Loucy (cell line): ENCODE data around the gene SEMA7A.

ENCODE experiments used
- H2AFZ ChIP-seq: fragments of 200-600 bp; sonication (generic); 2 replicates; pipeline ENCODE4 v1.6.0; 2016; ENCODE audit warnings: antibody characterized with exemption, mild to moderate bottlenecking, low read length, moderate library complexity
- H3F3A ChIP-seq: fragments of 200-600 bp; 2 replicates; pipeline ENCODE4 v1.6.0; 2016; ENCODE audit warnings: antibody characterized with exemption, low read depth, mild to moderate bottlenecking
- H3K27me3 ChIP-seq: fragments of 200-600 bp; sonication (generic); 2 replicates; pipeline ENCODE4 v1.6.1; 2014; ENCODE audit warnings: low read length, mild to moderate bottlenecking; ENCODE audit not compliant: insufficient read depth, poor library complexity, severe bottlenecking
- H3K36me3 ChIP-seq: fragments of 200-600 bp; sonication (generic); 2 replicates; pipeline ENCODE4 v1.6.1; 2016; ENCODE audit warnings: low read length; ENCODE audit not compliant: insufficient read depth
- H3K4me1 ChIP-seq: fragments of 200-600 bp; sonication (generic); 2 replicates; pipeline ENCODE4 v1.5.1; 2014; ENCODE audit warnings: low read length, mild to moderate bottlenecking; ENCODE audit not compliant: insufficient read depth, poor library complexity, severe bottlenecking
- H3K4me2 ChIP-seq: fragments of 200-600 bp; sonication (generic); 2 replicates; pipeline ENCODE4 v1.6.0; 2014; ENCODE audit warnings: antibody characterized with exemption, low read length, low read depth, mild to moderate bottlenecking; ENCODE audit not compliant: poor library complexity, severe bottlenecking
- H3K4me3 ChIP-seq: fragments of 200-600 bp; sonication (generic); 2 replicates; pipeline ENCODE4 v1.5.1; 2014; ENCODE audit warnings: low read length, mild to moderate bottlenecking, mixed read lengths; ENCODE audit not compliant: poor library complexity, severe bottlenecking
- H3K79me2 ChIP-seq: fragments of 200-600 bp; sonication (generic); 2 replicates; pipeline ENCODE4 v1.6.1; 2014; ENCODE audit warnings: low read length; ENCODE audit not compliant: insufficient read depth
- H3K9ac ChIP-seq: fragments of 200-600 bp; sonication (generic); 2 replicates; pipeline ENCODE4 v1.6.0; 2014; ENCODE audit warnings: mild to moderate bottlenecking, low read depth, low read length, moderate library complexity; ENCODE audit not compliant: poor library complexity, severe bottlenecking
- H3K9me2 ChIP-seq: fragments of 200-600 bp; sonication (generic); replicated peaks from 2 replicates; pipeline ENCODE4 v1.6.1; 2016; ENCODE audit warnings: low read depth, low read length, mixed read lengths
- H3K9me3 ChIP-seq: fragments of 200-600 bp; sonication (generic); 2 replicates; pipeline ENCODE4 v1.6.1; 2014; ENCODE audit warnings: mild to moderate bottlenecking, antibody characterized with exemption, low read length, low read depth; ENCODE audit not compliant: insufficient read depth
- H4K20me1 ChIP-seq: fragments of 200-600 bp; sonication (generic); 2 replicates; pipeline ENCODE4 v1.6.0; 2014; ENCODE audit warnings: antibody characterized with exemption, low read length, mild to moderate bottlenecking; ENCODE audit not compliant: insufficient read depth, poor library complexity, severe bottlenecking
- EZH2phosphoT487 ChIP-seq: fragments of 200-600 bp; IDR thresholded peaks from 2 replicates; pipeline ENCODE4 v1.6.1; 2018; ENCODE audit warnings: antibody characterized with exemption, mild to moderate bottlenecking, moderate library complexity, borderline replicate concordance
- TF ChIP-seq, protein P1 (sequence below): fragments of 200-600 bp; sonication (generic); conservative IDR thresholded peaks from 2 replicates; pipeline ENCODE4 v1.5.1; 2014; ENCODE audit warnings: mild to moderate bottlenecking, antibody characterized with exemption, low read length

The SEMA7A gene

DNA sequence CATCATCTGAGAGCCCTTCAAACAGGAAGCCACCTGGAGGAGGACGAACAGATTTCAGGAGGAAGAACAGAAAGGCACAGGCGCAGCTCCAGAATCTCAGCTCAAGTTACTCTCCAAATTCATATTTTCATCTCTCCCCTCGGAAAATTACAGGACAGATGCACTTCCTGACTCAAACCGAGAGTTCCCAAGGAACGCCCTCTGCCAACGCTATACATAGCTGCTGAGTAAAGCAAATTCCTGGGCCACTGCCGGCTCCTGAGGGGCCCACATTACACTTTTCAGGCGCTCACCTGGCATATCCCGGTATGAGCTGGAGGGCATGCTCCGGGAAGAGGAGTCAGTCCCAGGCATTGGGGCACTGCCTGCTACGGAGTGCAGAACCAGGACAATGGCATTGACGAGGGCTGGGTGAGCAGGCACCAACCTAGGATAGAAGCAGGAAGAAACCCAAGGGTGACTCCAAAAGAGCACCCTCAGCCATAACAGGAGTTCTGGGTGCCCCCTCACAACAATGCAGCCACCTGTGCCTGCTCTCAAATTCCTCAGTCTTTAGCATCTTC, 16.0 kb upstream of the SEMA7A start:
- H3K36me3 ChIP-seq = peaks cover 53% of the 10 kb centered on the region; the same call in 1 of the 2 replicates
- H3F3A ChIP-seq = no peaks in the 10 kb centered on the region
- no peak overlapping the region for H3K4me2 ChIP-seq
- no peak overlapping the region for H3K9ac ChIP-seq
- H3K9me2 ChIP-seq = no peaks in the 10 kb centered on the region
- no peaks in the 10 kb centered on the region for H3K27me3 ChIP-seq
- no peaks in the 10 kb centered on the region for H3K79me2 ChIP-seq
- H3K9me3 ChIP-seq = no peaks in the 10 kb centered on the region
- H3K4me1 ChIP-seq = peaks cover 18% of the 10 kb centered on the region
- TF ChIP-seq, protein P1, sequence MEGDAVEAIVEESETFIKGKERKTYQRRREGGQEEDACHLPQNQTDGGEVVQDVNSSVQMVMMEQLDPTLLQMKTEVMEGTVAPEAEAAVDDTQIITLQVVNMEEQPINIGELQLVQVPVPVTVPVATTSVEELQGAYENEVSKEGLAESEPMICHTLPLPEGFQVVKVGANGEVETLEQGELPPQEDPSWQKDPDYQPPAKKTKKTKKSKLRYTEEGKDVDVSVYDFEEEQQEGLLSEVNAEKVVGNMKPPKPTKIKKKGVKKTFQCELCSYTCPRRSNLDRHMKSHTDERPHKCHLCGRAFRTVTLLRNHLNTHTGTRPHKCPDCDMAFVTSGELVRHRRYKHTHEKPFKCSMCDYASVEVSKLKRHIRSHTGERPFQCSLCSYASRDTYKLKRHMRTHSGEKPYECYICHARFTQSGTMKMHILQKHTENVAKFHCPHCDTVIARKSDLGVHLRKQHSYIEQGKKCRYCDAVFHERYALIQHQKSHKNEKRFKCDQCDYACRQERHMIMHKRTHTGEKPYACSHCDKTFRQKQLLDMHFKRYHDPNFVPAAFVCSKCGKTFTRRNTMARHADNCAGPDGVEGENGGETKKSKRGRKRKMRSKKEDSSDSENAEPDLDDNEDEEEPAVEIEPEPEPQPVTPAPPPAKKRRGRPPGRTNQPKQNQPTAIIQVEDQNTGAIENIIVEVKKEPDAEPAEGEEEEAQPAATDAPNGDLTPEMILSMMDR = no peak
- no peak for TF ChIP-seq EZH2phosphoT487
- H3K4me3 ChIP-seq = no peak overlapping the region
- no peaks in the 10 kb centered on the region for H4K20me1 ChIP-seq
- H2AFZ ChIP-seq = no peak overlapping the region

DNA sequence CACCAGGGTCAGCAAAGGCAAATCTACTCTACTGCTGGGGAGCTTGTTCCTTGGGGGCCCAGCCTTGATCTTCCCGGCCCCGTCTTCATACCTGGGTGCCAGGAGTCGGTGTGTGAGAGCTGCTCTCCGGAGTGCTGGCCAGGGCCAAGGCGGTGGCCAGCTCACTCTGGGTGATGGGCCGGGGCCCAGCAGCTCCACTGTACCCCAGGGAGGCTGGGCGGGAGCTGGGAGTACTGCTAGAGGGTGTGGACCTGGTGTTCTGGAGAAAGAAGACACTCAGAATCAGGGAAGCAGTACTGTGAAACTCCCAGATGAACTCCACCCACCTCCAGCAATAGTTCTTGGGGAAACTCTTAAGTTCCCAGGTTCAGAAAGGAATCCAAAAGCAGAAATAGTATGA, 15.3 kb upstream of the SEMA7A start:
- no peaks in the 10 kb centered on the region for H4K20me1 ChIP-seq
- H3K9me2 ChIP-seq = no peaks in the 10 kb centered on the region
- H3K36me3 ChIP-seq = peaks cover 55% of the 10 kb centered on the region; the same call in 1 of the 2 replicates
- TF ChIP-seq EZH2phosphoT487 = no peak
- TF ChIP-seq, protein P1 = no peak
- H3K9me3 ChIP-seq = no peaks in the 10 kb centered on the region
- no peak overlapping the region for H3K9ac ChIP-seq
- peaks cover 12% of the 10 kb centered on the region for H3K4me1 ChIP-seq
- H3K4me2 ChIP-seq = no peak overlapping the region
- no peak overlapping the region for H3K4me3 ChIP-seq
- no peaks in the 10 kb centered on the region for H3K79me2 ChIP-seq
- no peaks in the 10 kb centered on the region for H3F3A ChIP-seq
- H3K27me3 ChIP-seq = no peaks in the 10 kb centered on the region
- no peak overlapping the region for H2AFZ ChIP-seq

DNA sequence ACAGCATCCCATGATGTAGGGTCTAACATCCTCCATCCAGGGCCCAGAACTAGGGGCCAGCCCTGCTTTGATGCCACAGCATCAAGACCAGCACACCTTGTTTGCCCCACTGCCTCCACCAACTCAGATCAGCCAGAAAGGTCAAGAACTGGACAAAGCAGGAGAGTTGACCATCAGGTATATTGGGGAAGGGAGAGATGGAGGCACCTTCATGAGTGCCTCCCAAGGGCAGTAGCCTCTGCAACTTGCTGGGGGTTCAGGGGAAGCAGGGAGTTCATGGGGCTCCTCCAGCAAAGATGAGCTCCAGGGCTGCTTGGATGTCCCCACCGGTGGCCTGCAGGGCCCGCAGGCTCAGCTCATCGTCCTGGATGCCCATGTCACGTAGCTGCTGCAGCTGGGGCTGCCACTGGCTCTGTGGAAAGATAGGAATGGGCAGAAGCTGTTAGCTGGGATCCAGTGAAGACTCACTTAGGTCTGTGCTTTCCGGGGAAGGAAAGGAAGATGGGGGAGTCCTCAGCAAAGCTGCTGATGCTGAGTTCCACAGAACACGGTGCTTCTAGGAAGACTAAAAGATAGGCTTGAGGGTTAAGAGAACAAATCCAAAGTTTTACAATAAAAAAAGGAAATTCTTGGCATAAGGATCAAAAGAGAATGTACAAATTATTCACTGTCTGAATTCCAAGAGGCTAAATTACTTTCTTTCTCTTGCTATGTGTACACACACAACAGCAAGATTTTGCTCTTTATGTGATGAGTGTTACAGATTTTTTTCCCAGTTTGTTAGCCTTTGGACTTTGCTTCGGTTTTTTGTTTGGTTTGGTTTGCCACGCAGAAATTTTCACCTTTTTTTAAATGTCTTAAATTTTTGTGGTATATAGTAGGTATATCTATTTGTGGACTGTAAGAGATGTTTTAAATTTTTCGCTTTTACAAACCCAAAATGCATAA, 12.3 kb upstream of the SEMA7A start:
- Histone ChIP-seq H3F3A (no peaks in the 10 kb centered on the region), H3K9me2 (no peaks in the 10 kb centered on the region), H3K79me2 (no peaks in the 10 kb centered on the region), H3K9ac (no peak overlapping the region), H3K27me3 (no peaks in the 10 kb centered on the region), H2AFZ (no peak overlapping the region), H3K36me3 (peaks cover 53% of the 10 kb centered on the region; the same call in 1 of the 2 replicates), H4K20me1 (no peaks in the 10 kb centered on the region), H3K4me1 (peaks cover 4% of the 10 kb centered on the region), H3K4me2 (no peak overlapping the region), H3K4me3 (no peak overlapping the region), H3K9me3 (no peaks in the 10 kb centered on the region)
- TF ChIP-seq, protein P1 = no peak
- no peak for TF ChIP-seq EZH2phosphoT487
